ENCODE measurements around the gene PARD3B.

DNA sequence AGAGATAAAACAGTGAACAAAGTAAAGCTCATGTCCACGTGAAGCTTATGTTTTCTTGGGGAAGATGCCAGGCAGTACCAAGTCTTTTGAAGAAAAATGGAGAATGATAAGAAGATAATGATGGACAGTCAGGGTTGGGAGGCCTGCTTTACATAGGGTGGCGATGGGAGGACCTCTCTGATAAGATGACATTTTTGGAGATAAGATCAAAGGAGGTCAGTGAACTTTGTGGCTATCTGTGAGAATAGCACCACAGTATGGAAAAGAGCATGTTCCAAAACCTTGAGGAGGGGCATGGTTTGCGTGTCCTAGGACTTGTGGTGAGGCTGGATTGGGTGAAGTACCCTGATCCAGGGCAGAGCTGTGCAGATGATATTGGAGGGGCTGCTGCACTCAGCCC, 675.3 kb downstream of the PARD3B start:
- TF ChIP-seq, protein P1, sequence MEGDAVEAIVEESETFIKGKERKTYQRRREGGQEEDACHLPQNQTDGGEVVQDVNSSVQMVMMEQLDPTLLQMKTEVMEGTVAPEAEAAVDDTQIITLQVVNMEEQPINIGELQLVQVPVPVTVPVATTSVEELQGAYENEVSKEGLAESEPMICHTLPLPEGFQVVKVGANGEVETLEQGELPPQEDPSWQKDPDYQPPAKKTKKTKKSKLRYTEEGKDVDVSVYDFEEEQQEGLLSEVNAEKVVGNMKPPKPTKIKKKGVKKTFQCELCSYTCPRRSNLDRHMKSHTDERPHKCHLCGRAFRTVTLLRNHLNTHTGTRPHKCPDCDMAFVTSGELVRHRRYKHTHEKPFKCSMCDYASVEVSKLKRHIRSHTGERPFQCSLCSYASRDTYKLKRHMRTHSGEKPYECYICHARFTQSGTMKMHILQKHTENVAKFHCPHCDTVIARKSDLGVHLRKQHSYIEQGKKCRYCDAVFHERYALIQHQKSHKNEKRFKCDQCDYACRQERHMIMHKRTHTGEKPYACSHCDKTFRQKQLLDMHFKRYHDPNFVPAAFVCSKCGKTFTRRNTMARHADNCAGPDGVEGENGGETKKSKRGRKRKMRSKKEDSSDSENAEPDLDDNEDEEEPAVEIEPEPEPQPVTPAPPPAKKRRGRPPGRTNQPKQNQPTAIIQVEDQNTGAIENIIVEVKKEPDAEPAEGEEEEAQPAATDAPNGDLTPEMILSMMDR (conservative IDR thresholded peaks at IDR 0.05; ENCODE audit: low read depth, low read length), result no peak
- no peak for TF ChIP-seq EZH2phosphoT487 (IDR thresholded peaks at IDR 0.05; ENCODE audit: borderline replicate concordance, low read length)

Data from PC-3 (cell line).